Aortic smooth muscle cell (primary cell): ENCODE measurements around the gene SCYGR2. TPM values are rescaled to one million over a fixed set of nuclear protein-coding genes. Genes with fewer than 3 reads are reported as not detected.

Source experiments
- total RNA-seq: library from RNA; depleted of rRNA; stranded (reverse); fragments of >200 nt; gene quantifications from 2 replicates; pipeline ENCODE4 v1.2.3, GENCODE V29; 2014

Gene SCYGR2, protein sequence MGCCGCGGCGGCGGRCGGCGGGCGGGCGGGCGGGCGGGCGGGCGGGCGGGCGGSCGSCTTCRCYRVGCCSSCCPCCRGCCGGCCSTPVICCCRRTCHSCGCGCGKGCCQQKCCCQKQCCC
- total RNA-seq, result not detected in 2 replicates

DNA sequence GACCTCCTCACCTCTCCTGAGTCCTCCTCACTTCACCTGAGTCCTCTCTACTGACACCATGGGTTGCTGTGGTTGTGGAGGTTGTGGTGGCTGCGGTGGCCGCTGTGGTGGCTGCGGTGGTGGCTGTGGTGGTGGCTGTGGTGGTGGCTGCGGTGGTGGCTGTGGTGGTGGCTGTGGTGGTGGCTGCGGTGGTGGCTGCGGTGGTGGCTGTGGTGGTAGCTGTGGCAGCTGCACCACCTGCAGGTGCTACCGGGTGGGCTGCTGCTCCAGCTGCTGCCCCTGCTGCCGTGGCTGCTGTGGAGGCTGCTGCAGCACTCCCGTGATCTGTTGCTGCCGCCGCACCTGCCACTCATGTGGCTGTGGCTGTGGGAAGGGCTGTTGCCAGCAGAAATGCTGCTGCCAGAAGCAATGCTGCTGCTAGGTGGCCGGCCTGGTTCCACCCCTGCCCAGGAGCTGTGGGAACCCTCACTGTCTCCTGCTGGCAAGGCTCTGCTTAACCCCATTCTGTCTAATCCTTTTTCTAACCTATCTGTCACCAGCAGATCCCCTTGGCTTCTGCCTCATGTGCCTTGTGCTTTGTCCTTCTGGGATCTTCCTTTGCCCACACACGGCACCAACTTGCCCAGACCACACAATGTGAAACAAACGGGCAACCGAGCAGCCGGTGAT, at the start of gene SCYGR2:
Gene SCYGR2, plus strand, starts transcription at position 59 of the 669 bp plus-strand sequence. Its CDS starts 0 bp downstream, at position 59.

DNA sequence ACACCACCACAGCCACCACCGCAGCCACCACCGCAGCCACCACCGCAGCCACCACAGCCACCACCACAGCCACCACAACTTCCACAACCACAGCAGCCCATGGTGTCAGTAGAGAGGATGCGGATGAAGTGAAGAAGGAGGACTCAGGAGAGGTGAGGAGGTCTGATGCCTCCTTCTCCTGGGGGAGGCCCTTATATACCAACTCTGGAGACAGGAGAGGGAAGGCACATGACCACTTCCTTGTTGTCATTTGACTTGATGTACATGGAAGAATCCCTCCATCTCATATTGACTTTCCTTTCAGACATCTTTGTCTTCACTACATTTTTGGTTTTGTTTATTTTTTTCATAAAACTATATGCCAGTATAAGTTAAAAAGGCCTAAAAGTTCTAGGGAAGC, 16.0 kb downstream of the SCYGR2 start, which contains the start of gene SCYGR3:
Gene SCYGR3, minus strand, starts transcription at position 101 of the 400 bp plus-strand sequence. Its CDS starts 0 bp downstream, at position 101.

DNA sequence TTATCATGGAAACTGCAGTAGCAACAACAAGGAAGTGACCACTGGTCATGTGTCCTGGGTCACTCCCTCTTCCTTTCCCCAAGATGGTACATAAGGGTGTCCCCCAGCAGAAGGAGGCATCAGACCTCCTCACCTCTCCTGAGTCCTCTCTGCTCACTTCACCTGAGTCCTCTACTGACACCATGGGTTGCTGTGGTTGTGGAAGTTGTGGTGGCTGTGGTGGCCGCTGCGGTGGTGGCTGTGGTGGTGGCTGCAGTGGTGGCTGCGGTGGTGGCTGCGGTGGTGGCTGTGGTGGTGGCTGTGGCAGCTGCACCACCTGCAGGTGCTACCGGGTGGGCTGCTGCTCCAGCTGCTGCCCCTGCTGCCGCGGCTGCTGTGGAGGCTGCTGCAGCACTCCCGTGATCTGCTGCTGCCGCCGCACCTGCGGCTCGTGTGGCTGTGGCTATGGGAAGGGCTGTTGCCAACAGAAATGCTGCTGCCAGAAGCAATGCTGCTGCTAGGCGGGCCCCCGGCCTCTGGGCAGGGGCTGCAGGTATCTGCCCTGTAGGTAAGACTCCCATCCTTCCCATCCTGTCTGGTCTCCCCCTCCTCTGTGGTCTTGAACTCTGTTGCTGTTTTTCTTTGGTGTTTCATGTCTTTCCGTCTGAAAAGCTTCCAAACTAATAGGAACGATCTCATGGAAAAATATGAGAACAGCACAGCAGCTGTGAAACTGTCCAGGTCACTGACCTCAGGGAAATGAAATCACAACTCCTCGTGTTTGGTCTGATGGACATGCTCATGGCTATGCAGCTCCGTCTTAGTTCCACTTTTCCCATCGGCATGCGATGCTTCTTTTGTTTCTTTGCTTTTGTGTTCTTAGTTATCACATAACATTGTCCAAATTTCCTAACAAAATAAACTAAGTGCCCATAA, 18.9 kb downstream of the SCYGR2 start, which contains the start of gene SCYGR4:
Gene SCYGR4, plus strand, starts transcription at position 183 of the 915 bp plus-strand sequence. Its CDS starts 0 bp downstream, at position 183.

Other genes starting within 250 kb of the SCYGR2 start
- gene TM4SF20, start 219.6 kb upstream of the SCYGR2 start, total RNA-seq, result not detected in 2 replicates
- not detected in 2 replicates for gene SCYGR1, start 210.9 kb upstream of the SCYGR2 start, total RNA-seq
- 43.7 and 53.1 TPM in 2 replicates for gene AGFG1, start 126.7 kb upstream of the SCYGR2 start, total RNA-seq
- not detected in 2 replicates for gene SCYGR3, start 15.9 kb downstream of the SCYGR2 start, total RNA-seq
- gene SCYGR4, start 18.6 kb downstream of the SCYGR2 start, total RNA-seq, result not detected in 2 replicates
- gene SCYGR5, start 67.9 kb downstream of the SCYGR2 start, total RNA-seq, result not detected in 2 replicates
- 0.06 and 0.40 TPM in 2 replicates for gene SLC19A3, start 119.1 kb downstream of the SCYGR2 start, total RNA-seq
- not detected in 2 replicates for gene SCYGR6, start 125.9 kb downstream of the SCYGR2 start, total RNA-seq
- not detected in 2 replicates for gene SCYGR7, start 129.4 kb downstream of the SCYGR2 start, total RNA-seq
- not detected in 2 replicates for gene SCYGR8, start 147.0 kb downstream of the SCYGR2 start, total RNA-seq
- gene CCL20, start 214.9 kb downstream of the SCYGR2 start, total RNA-seq, result not detected in 2 replicates